ENCODE data around the gene MATN1. TPM values are rescaled to one million over a fixed set of nuclear protein-coding genes. Genes with fewer than 3 reads are reported as not detected.
"Not testable (repeated sequence)": the region's sequence is repeated elsewhere in the genome, so short reads cannot be mapped to it uniquely, and the experiment has no call there.

Gene MATN1, protein sequence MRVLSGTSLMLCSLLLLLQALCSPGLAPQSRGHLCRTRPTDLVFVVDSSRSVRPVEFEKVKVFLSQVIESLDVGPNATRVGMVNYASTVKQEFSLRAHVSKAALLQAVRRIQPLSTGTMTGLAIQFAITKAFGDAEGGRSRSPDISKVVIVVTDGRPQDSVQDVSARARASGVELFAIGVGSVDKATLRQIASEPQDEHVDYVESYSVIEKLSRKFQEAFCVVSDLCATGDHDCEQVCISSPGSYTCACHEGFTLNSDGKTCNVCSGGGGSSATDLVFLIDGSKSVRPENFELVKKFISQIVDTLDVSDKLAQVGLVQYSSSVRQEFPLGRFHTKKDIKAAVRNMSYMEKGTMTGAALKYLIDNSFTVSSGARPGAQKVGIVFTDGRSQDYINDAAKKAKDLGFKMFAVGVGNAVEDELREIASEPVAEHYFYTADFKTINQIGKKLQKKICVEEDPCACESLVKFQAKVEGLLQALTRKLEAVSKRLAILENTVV
- not detected in 2 replicates for total RNA-seq (2014; rRNA removed; shearing (Covaris generic))

DNA sequence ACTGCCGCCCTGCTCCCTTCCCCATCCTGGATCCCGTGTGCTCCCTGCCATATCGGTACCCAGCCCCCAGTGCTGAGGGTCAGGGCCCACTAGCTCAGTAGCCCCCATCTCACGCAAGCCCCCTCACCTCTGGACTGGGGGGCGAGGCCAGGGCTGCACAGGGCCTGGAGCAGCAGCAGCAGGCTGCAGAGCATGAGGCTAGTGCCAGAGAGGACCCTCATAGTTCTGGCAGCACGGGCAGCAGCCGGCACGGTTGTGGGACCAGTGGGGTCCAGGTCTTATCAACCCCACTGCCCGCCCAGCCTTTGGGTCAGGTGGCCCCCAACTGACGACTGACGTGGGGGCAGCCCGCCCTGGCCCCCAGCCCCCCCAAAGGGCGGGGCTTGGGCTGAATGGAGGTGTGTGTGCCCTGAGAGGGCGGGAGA, at the start of gene MATN1:
MATN1 (minus strand) TSS at position 255 of the 425 bp plus-strand sequence; CDS start at position 221, 34 bp downstream.
- no peak for DNase-seq (ENCODE audit: low spot score)

DNA sequence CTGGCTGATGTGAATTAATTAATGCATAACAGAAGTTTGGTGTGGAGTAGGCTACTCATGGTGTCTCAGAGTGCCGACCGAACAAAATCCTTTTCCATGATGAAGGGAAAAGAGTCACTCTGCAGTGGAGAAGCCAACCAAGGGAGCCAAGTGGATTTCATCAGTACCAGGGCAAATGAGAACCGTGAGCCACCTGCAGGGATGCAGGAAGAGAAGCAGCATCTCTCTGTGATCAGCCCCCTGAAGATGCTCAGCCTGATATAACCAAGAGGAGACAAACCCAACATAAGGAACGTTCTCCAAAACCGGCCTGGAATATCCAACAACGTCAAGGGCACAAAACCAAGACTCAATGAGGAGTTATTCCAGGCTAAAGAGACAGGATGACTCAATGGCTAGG, 47.6 kb upstream of the MATN1 start:
- no peak for DNase-seq (ENCODE audit: low spot score)

DNA sequence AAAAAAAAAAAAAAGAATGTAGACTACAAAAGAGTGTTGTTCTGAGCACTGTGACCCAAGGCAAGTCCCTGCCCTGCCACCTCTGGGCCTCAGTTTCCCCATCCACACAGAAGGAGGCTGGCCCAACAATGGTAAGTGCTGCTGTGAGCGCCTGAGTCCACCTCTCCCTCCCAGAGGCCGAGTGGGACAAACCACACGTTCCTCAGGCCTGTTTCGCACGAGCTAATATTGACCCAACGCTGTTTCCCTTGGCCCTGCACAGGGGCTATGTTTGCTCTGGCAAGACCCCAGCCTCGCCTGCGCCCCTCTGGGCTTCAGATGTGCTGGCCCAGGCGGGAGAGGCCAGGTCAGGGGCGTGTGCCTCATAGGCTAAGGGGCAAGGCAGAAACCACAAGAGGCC, 46.8 kb upstream of the MATN1 start:
- DNase-seq (ENCODE audit: low spot score) = no peak

DNA sequence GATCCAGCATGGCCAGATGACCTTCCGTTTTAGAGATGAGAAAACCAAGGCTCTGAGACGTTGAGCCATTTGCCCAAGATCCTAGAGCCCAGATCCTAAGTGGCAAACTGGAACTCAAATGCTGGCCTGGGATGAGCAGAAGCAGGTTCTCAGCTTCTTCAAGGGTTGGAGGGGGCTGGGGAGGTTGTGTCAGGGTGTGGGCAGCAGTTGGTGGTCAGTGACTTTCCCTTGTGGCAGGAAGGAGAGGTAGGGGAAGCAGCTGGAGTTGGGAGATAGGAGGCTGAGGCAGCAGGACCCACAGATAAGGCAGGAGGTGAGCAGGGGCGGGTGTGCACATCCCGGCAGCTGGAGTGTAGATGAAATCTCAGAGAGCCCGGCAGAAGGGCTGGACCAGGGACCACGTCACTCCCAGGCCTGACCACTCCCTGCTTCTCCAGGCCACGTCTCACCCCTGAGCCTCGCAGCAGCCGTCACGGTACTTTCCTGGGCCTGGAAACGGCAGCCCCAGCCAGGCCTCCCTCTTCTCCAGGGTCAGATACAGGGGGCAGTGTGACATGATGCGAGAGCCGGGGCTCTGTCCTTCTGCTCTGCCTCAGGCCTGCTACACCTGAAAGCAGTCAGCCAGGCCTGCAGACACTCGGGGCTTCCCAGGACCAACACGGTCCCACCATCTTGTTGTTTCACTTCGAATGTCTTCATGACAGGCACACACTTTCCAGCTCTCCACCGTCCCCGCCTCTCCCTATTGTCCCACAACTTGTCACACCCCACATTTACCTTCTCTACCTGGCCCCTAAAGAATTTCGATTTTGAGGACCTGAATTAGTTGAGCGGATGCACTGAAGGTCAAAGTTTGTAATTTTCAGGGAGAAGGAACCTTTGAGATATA, 45.7 kb upstream of the MATN1 start:
- no peak for DNase-seq (ENCODE audit: low spot score)

DNA sequence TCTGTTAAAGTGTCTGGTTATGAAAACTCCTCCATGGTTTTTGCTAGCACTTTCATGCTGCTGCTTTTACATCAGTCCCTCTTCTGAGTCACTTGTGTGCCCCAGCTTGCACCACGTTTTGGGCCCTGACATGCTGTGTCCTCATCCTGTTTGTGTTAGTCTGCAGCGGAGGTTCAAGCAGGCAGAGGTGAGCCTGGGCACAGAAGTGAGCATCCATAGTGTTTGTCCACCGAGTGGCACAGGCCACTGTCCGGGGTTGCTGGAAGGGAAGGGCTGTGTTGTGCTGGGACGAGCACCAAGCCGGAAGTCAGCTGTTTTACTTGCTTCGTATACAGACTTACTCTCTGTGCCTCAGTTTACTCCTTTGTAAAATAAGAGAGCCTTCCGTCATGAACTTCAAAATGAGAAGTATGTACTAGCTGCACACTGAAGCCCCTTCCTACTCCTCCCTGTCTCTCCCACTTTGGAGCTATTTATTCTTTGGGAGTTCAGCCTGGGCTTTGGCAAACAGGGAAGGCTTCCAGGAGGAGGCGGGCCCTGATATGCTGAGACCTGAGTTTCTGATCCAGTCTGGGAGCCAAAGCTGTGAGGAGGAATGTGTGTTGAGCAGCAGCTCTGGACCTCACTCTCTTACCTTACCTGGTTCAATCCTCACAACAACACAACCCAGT, 44.9 kb upstream of the MATN1 start:
- no peak for DNase-seq (ENCODE audit: low spot score)

DNA sequence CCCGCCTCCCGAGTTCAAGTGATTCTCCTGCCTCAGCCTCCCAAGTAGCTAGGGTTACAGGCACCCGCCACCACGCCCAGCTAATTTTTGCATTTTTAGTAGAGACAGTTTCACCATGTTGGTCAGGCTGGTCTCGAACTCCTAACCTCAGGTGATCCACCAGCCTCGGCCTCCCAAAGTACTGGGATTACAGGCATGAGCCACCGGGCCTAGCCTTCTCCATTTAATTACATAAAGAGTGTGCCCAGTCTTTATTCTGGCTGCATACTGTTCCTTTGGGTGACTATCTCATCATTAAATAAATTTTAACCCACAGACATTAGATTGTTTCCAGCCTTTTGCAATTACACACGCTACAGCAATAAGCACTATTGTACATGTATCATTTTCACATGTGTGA, 43.6 kb upstream of the MATN1 start:
- not testable (repeated sequence) for DNase-seq (ENCODE audit: low spot score)

DNA sequence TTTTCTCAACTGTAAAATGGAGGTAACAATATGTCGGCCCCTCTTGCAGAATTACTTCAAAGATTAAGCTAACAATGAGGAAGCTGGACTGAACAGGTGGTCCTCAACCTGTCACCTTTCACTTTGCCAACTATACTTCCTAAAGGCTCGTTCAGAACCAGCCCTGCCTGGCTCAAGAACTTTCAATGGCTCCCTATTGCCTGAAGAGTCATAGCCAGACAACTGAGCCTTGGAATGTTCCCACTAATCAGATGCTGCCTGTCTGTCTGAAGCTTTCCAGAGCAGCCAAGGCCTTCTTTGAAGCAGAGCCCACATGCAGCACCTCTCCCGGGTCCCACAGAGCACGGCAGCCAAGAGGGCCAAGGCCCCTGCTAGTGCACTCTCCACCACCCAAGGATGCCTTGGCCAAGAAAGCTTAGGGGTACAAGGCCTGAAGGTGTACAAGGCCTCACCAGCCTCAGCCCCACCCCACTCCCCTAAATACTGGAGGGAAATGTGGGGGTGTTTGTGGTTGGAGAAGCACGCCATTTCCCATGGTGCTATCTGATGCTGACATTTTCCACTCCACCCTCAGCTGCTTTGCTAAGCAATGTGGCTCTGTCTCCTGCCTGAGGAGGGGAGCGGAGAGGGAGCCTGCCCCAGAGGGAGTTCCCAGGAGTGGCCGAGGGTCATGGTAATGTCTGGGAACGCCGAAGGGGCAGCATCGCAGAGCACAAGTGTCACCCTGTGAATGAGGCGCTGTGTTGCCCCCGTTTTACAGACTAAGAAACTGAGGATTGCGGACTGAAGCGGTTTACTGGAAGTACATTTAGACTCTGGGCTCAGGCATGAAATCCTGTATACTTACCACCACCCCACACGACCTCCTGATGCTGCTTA, 42.4 kb upstream of the MATN1 start:
- DNase-seq (ENCODE audit: low spot score) = no peak

DNA sequence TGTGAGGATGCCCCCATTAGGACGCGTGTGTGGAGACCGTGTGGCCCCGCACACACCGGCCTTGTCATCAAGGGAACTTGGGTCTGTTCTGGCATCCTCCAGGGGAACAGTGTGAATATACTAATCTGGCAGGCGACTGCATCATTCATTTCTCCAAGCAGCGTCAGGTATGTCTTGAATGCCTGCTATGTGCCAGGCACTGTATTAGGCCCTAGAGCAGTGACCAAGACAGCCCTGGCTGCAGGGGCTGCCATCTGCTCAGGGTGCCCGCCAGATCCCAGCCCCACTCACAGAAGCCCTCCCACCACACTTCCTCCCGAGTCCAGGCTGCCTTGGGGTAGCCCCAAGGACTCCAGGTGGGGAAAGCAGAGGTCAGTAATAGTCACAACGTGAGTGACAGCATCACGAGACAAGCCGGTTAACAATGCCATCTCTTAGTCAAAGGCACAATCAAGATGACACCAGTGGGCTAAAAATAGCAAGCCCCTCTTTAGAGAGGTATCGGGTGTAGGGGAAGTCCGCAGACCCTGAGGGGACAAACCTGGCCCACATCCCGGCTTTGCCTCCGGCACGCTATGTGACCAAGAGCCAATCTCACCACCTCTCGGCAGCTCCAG, 41.7 kb upstream of the MATN1 start:
- DNase-seq (ENCODE audit: low spot score) = no peak

DNA sequence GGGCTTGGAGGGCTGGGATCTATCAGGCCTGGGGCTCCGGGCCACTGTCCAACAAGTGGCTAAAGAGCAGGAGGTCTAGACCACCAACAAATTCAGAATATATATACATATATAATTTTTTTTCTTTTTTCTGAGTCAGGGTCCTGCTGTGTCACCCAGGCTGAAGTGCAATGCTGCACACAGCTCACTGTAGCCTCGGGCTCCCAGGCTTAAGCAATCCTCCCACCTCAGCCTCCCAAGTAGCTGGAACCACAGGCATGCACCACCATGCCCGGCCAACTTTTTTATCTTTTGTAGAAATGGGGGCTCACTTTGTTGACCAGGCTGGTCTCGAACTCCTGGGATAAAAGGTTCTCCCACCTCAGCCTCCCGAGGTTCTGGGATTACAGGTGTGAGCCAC, 41.0 kb upstream of the MATN1 start:
- DNase-seq (ENCODE audit: low spot score) = no peak

DNA sequence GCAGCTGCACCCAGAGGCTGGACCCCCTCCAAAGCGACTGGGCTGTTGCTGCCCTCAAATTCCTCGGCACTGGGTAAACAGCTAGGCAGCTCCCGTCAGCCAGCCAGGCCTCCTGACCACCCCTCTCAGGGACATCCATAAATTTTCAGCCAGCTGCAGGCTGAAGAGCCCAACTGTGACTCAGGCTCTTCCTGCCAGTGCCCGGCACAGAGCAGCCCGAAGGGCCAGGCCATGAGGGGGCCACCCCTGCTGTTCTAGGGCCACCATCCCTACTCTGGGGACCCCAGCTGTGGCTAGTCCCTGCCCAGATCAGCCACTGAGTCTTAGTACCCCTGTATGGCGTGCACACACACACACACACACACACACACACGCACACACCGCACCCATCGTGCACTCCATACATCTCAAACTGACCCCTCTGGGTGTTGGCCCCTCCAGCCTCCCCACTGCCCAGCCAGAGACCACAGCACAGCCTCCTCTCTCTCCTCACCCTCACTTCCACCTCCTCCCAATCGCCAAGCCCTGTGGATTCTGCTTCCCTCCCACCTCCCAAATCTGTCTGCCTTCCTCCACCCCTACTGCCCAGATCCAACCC, 40.4 kb upstream of the MATN1 start:
- DNase-seq (ENCODE audit: low spot score) = no peak

DNA sequence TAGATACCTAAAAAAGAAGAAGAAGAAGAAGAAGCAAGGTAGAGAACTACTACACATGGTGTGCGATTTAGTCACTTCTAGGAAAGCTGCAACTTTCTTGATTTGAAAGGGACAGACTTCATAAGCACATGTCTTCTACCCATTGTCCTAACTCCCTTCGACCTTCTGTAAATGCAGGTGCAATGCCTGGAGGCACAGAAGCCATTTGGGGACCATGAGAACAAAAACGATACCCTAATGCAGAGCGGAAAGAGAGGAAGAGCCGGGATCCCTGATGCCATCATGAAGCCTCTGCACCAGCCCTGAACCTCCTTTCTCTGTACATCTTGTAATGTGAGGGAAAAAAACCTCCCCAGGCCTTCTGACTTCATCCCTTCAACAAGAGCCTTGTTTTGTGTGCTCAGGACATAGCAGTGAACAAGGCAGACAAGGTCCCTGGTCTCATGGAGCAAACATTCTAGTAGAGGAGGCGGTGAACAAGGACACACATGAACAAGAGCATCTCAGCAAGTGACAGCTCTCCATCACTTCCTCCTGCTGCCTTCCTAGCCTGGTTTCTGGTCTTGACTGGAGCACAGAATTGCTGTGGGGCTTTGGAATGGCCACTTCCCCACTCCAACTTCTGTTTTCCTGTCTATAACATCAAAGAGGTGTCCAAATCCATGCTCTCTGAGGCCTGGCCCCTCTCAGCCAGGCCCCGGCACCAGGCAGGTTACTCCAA, 39.7 kb upstream of the MATN1 start:
- DNase-seq (ENCODE audit: low spot score) = no peak

DNA sequence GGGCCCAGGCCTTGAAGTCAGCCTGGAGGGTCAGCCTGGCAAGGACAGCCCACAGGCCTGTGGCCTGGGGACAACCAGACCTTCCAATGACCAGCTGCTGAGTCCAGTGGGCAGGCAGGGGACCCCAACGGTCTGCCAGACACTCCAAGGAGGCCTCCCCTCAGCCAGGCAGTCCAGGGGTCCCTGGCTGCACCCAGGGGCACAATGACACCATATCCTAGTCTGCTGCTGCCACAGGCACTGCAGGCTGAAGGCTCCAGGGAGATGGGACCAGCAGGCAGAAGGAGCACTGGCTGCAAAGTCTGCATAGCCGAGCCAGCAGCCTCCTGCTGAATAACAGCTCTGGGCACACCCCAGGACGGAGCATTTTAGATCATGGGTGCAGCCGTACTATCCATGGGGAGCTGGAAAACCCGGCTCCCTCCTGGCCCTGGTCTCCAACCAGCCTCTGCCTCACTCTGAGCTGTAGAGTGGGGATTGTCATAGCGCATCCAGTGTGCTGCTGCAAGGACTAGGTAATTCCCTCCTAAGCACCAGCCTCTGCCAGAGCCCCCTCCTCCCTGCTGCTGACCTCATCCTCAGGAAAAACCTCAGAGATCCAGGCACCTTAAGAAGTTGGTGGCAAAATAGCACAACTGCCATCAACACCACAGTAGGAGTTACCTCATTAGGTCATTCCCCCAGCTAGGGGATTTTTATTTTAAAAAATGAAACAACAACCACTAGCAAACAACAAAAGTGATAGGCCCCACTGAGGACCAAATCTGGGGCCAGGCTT, 39.0 kb upstream of the MATN1 start:
- no peak for DNase-seq (ENCODE audit: low spot score)

DNA sequence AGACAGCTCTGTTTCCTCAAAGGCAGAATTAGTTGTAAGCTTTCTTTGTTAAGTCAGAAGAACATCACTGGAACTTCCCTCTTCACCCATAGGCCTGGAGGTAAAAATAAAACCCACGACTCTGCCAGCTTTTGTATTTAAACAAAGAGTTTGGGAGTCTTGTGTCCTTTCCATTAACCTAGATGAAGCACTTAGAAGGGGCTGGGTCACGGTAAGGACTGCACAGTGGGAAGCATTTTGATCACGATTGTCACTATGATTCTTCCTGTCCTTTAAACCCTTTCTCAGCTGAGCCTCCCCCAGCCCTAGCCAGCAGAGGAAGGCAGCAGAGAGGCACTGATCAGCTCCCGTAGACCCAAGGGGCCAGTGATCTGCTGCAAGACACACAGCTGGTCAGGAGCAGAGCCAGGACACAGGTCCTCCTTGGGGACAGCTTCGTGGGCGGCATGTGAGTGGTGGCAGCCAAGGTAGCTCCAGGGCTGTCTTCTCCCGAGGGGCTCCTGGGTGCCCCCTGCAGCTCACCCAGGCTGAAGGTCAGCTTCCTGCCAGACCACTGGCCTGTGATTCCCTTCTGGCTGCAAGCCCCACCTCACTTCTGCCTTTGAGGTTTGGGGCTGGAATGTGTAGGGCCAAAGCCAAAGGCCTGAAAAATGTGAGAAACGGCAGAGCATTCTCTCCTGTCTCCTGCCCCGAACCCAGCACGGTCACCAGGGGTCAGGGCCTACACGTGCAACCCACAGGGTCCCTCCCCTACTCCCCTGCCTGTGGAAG, 38.2 kb upstream of the MATN1 start:
- no peak for DNase-seq (ENCODE audit: low spot score)

DNA sequence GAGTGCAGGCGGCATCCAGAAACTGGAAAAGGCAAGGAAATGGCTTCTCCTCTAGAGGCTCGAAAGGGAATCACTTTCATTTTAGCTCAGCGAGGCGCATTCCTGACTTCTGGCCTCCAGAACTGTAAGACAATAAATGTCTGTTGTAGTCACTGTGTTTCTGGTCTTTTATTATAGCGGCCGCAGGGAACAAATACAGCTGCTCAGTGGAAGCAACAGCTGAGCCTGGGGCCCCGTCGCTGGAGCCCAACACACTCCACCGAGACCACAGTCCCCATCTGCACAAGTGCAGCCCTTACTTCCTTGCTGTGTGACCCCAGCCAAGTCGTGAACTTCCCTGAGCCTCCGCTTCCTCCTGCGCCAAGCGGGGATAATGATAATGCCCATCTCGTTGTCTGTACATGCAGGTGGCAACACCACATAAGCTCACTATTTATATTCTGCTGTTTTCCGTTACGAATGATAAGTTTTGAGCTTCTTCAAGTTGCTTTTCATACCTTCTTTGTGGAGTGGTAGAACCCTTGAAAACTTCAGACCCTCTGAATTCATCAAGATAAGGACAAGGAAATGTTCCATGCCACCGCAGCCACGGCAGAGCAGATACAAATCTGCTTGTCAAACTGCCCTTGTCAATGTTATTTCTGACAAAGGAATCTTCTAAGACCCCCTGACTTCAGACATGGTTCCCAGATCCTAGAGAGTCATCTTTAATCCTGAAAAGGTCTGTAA, 37.4 kb upstream of the MATN1 start:
- no peak for DNase-seq (ENCODE audit: low spot score)

DNA sequence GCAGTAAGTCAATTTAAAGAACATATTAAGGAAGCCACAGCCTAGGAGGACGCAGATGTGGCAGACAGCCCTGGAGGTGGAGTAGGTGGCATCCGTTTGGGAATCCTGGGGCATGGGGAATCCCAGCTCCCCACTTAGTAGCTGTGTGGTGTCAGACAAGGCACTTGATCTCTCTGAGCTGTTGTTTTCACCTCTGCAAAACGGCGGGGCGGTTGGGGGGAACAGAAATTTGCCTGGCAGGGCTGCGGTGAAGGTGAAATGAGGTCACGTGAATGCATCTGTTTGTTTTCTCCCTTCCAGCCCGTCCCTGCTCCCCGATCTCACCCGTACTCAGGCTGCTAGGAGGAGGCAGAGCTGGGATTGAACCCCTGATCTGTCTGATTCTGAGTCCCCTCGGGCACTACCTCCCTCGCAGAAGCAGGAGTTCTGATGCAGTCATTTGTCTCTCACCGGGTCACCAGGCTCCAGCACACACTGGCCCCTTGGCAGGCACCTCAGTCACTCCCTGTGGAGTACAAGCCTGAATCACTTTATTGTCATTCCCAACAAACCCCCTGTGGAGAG, 36.4 kb upstream of the MATN1 start:
- DNase-seq (ENCODE audit: low spot score) = no peak

DNA sequence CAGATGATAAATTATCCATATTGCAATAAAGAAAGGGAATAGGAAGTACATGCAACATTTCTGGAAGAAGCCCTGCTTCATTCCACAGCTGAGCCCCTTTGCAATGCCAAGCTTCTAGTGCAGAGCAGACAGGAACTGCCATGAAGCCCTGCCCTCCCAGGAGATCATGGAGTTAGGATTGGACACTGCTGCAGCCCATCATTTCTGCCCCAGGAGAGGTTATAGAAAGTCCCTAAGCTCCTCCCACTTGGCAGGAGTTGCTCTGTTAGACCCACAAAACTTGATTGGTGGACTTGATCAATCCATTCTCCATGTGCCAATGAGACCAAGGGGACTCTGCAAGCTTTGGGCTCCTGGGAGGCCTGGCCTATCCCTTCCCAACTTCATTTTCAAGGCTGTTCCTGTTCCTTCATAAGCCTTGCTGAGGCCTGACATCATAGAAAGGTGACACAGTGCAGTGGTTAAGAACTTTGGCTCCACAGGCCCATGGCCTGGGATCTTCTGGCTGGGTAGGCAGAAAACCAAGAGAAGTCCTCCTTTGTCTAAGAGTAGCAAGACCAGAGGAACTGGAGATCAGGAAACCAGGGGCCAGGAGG, 35.5 kb upstream of the MATN1 start:
- DNase-seq (ENCODE audit: low spot score) = peak; percentile 28
